Panc1 (cell line): ENCODE measurements around the gene DDX55. TPM values are rescaled to one million over a fixed set of nuclear protein-coding genes. Genes with fewer than 3 reads are reported as not detected.

ENCODE experiments used
- ATAC-seq: fragments of 200-7000 bp; cut with Tn5 transposase; 2 replicates; pipeline ENCODE4 v1.9.1; 2020; ENCODE audit warnings: mild to moderate bottlenecking, moderate library complexity
- BruUV-seq: library from RNA; stranded (reverse); fragments of 400-500 nt; replicated peaks from 2 replicates; lab custom pipeline; 2021; lab: Mats Ljungman, UMichigan
- CTCF ChIA-PET: fragments of 300-600 bp; sonication (Branson Sonifier 250); formaldehyde crosslinking; loops from one replicate; lab custom pipeline; 2022; ENCODE audit warnings: antibody characterized with exemption; lab: Charles Lee
- POLR2A ChIA-PET: fragments of 300-600 bp; sonication (Branson Sonifier 250); formaldehyde crosslinking; loops from one replicate; lab custom pipeline; 2022; ENCODE audit warnings: antibody characterized with exemption; lab: Charles Lee
- DNase-seq: peaks from one replicate; pipeline ENCODE4 v3.0.0-alpha.2; 2010; ENCODE audit warnings: low read depth, low spot score
- H3K27ac ChIP-seq: 2 replicates; pipeline ENCODE4 v1.5.1; 2011; ENCODE audit warnings: mild to moderate bottlenecking, low read length, inconsistent platforms
- H3K27me3 ChIP-seq: fragments of 200-500 bp; sonication (Bioruptor generic); 2 replicates; pipeline ENCODE4 v1.6.0; 2014; ENCODE audit warnings: low read length, inconsistent platforms; ENCODE audit not compliant: control insufficient read depth, insufficient read depth
- H3K36me3 ChIP-seq: fragments of 200-500 bp; sonication (Bioruptor generic); 2 replicates; pipeline ENCODE4 v1.5.1; 2014; ENCODE audit warnings: inconsistent platforms, mild to moderate bottlenecking, low read length, moderate library complexity; ENCODE audit not compliant: control insufficient read depth, insufficient read depth
- H3K4me1 ChIP-seq: 2 replicates; pipeline ENCODE4 v1.5.1; 2011; ENCODE audit warnings: inconsistent platforms, mild to moderate bottlenecking, low read length, moderate library complexity; ENCODE audit not compliant: control insufficient read depth, insufficient read depth
- H3K4me3 ChIP-seq, 2 experiments: 2 replicates each; pipeline ENCODE4 v1.5.1; 2011 to 2012; ENCODE audit warnings: low read depth in 2 of 2, low read length in 2 of 2, mild to moderate bottlenecking in 2 of 2, inconsistent platforms in 1 of 2, moderate library complexity in 1 of 2
- H3K9me3 ChIP-seq: fragments of 200-500 bp; sonication (Bioruptor generic); 2 replicates; pipeline ENCODE4 v1.5.1; 2014; ENCODE audit warnings: low read depth, mild to moderate bottlenecking, inconsistent platforms, low read length, moderate library complexity; ENCODE audit not compliant: control insufficient read depth, insufficient read depth
- POLR2AphosphoS5 ChIP-seq: IDR thresholded peaks from 2 replicates; pipeline ENCODE4 v1.6.1; 2012; ENCODE audit warnings: mild to moderate bottlenecking, low read depth, low read length, moderate library complexity
- REST ChIP-seq, 2 experiments: IDR thresholded peaks; 2 replicates each; pipeline ENCODE4 v1.6.1; 2011 to 2012; ENCODE audit warnings: low read depth in 2 of 2, control low read depth in 1 of 2, low read length in 1 of 2, mild to moderate bottlenecking in 1 of 2, moderate library complexity in 1 of 2; ENCODE audit not compliant: insufficient read depth in 1 of 2
- SIN3A ChIP-seq: IDR thresholded peaks from 2 replicates; pipeline ENCODE4 v1.6.1; 2012; ENCODE audit warnings: low read depth, mild to moderate bottlenecking, low read length, moderate library complexity, borderline replicate concordance; ENCODE audit not compliant: insufficient read depth
- TCF7L2 ChIP-seq: IDR thresholded peaks from 2 replicates; pipeline ENCODE4 v1.6.1; 2011; ENCODE audit warnings: mild to moderate bottlenecking, low read depth, low read length, inconsistent platforms
- in situ Hi-C: cut with HindIII; loops from 2 replicates; pipeline ENCODE4 v1.10.0; 2016; ENCODE audit warnings: low sequenced_read_pairs, low pct_unique_long_range_greater_than_20kb
- intact Hi-C: fragments of 100-400 bp; cut with micrococcal nuclease; formaldehyde crosslinking; loops from one replicate; pipeline ENCODE4 v1.10.0; 2022; ENCODE audit not compliant: unreplicated experiment
- total RNA-seq: library from RNA; stranded (reverse); gene quantifications from one replicate; pipeline ENCODE4 v1.2.1, GENCODE V29; 2021; ENCODE audit not compliant: unreplicated experiment
- TF ChIP-seq, protein P1 (sequence below): fragments of 450-650 bp; IDR thresholded peaks from 2 replicates; pipeline ENCODE4 v1.5.1; 2017; ENCODE audit warnings: mild to moderate bottlenecking

The DDX55 gene
- total RNA-seq, 1 experiment from 2014 or later: 46.3 TPM

DNA sequence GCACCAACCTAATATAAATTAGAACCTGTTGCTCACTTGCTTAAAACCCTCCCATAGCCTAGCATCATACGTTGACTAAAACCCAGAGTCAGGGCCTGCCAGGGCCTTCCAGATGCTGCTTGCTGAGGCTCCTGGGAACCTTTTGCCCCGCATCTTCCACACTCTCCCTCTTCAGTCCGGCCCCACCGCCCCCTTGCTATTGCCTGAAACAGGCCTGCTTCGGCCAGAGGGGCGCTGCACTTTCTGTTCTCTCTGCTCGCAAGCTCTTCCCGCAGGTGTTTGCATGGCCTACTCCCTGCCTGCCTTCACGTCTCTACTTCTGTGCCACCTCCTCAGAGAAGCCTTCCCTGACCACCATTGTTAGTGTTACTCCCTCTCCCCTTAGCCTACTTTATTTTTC lies 55.3 kb downstream of the DDX55 start:
- DNase-seq: no peak
- Histone ChIP-seq H3K27me3 (no peaks in the 10 kb centered on the region), H3K27ac (no peak overlapping the region), H3K36me3 (peaks cover 4% of the 10 kb centered on the region; the same call in 1 of the 2 replicates), H3K4me1 (no peaks in the 10 kb centered on the region), H3K9me3 (no peaks in the 10 kb centered on the region), H3K4me3 (no peak overlapping the region)
- CTCF ChIA-PET: no interaction called here
- ATAC-seq: no peak
- BruUV-seq: no TSS peak
- intact Hi-C loops: no loop called here
- TF ChIP-seq REST (IDR thresholded peaks at IDR 0.05; ENCODE audit: insufficient read depth in 1 of 2, low read depth in 2 of 2, low read length in 1 of 2) (no peak), TCF7L2 (no peak), POLR2AphosphoS5 (no peak), SIN3A (no peak)
- TF ChIP-seq, protein P1, sequence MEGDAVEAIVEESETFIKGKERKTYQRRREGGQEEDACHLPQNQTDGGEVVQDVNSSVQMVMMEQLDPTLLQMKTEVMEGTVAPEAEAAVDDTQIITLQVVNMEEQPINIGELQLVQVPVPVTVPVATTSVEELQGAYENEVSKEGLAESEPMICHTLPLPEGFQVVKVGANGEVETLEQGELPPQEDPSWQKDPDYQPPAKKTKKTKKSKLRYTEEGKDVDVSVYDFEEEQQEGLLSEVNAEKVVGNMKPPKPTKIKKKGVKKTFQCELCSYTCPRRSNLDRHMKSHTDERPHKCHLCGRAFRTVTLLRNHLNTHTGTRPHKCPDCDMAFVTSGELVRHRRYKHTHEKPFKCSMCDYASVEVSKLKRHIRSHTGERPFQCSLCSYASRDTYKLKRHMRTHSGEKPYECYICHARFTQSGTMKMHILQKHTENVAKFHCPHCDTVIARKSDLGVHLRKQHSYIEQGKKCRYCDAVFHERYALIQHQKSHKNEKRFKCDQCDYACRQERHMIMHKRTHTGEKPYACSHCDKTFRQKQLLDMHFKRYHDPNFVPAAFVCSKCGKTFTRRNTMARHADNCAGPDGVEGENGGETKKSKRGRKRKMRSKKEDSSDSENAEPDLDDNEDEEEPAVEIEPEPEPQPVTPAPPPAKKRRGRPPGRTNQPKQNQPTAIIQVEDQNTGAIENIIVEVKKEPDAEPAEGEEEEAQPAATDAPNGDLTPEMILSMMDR: no peak
- POLR2A ChIA-PET: no interaction called here
- in situ Hi-C loops: no loop called here

GRCh38 chr12:123659996-123660727 lies 58.3 kb downstream of the DDX55 start:
- ChIA-PET CTCF (no interaction called here), POLR2A (no interaction called here)
- in situ Hi-C loops: no loop called here
- intact Hi-C loops: no loop called here
- DNase-seq (peak; percentile 47), ATAC-seq (peak; percentile 58; the same call in 1 of the 2 replicates)
- Histone ChIP-seq H3K9me3 (no peaks in the 10 kb centered on the region), H3K27me3 (no peaks in the 10 kb centered on the region), H3K36me3 (peaks cover 3% of the 10 kb centered on the region; the same call in 1 of the 2 replicates), H3K27ac (no peak overlapping the region), H3K4me1 (no peaks in the 10 kb centered on the region), H3K4me3 (no peak overlapping the region)
- BruUV-seq: no TSS peak
- no peak for TF ChIP-seq POLR2AphosphoS5
- TF ChIP-seq, protein P1: no peak
- TF ChIP-seq REST (IDR thresholded peaks at IDR 0.05; ENCODE audit: insufficient read depth in 1 of 2, low read depth in 2 of 2, low read length in 1 of 2): no peak
- no peak for TF ChIP-seq SIN3A
- no peak for TF ChIP-seq TCF7L2
